GOT3 (cell line): ENCODE data around the gene RAB4A.
"Not testable (repeated sequence)": the region's sequence is repeated elsewhere in the genome, so short reads cannot be mapped to it uniquely, and the experiment has no call there.

ENCODE experiments used
- DNase-seq: peaks from one replicate; lab custom pipeline; 2025; ENCODE audit warnings: mixed read lengths; lab: John Stamatoyannopoulos, UW

Gene RAB4A

DNA sequence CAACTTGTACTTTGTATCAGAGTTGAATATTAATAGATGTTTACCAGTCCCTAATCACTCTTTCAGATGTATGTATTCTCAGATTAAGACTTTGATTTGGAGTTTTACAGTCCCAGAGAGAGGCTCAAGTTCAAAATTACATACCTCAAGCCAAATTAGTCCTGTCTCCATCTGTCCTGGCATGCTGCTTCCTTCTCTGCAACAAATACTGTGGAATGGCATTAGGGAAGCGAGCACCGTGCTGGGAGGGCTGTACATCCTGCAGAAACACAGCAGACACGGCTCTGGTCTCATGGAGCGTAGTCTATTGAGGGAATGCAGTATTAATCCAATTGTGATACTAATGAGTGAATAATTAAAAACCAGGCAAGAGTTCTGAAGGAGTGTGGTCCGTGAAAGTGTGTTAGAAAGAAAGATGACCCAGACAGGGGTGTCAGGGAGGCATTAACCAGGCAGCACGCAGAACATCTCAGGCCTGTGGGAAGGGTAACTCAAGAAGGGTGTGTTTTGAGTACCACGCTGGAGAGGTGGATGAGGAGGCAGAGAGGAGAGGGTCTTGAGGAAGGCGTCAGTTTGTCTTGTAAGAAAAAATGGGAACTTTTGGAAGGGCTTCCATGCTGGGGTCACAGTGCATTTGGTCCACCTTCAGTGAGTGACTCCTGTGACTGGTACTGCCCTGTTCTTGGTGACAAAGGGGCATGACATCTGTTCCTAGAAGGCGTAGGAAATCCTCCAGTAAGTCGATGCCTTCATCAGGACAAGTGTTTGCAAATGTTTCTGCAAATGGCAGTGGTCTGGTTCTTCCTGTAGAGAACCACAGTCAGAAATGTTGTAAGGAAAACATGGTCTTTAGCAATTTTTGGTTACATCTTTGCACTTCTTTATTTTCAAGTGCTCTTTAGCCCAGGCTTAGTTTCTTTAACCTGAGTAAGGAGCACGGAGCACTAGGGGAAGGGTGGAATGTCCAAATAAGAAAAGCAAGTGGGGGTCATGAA, 1.6 kb downstream of the RAB4A start:
- DNase-seq = no peak

DNA sequence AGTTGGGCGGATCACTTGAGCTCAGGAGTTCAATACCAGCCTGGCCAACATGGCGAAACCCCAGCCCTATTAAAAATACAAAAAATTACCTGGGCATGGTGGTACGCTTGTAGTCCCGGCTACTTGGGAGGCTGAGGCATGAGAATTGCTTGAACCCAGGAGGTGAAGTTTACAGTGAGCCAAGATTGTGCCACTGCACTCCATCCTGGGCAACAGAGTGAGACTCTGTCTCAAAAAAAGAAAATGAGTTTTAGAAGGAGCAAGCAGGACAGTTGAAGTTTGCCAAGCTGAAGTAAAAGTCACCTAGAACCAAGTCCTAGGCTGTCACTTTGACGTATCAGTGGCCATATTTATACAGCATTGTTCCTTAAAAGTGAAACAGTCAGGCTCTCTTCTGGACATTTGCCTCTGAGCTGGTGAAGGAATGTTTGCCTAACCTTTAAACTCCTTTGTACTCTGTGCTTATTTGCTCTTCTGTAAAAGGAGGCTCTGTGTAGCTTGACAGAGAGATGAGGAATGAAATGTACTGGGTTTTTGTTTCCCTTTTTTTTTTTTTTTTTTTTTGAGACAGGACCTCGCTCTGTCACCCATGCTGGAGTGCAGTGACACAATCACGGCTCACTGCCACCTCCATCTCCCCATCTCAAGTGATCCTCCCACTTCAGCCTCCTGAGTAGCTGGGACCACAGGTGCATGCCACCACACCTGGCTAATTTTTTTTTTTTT, 2.8 kb downstream of the RAB4A start:
- no peak for DNase-seq

DNA sequence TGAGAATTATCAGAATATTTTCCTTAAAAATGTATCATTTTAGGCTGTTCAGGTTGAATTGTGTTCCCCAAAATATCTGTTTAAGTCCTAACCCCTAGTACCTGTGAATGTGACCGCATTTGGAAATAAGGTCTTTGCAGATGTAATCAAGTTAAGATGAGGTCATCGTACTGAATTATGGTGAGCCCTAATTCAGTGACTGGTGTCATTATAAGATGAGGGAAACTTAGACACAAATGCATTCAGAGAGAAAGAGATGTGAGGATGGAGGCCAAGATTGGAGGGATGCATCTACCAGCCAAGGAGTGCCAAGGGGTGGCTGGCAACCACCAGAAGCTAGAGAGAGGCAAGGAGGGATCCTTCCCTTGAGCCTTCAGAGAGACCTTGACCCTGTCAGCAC, 4.1 kb downstream of the RAB4A start:
- DNase-seq = no peak

GRCh38 chr1:229278120-229278741, 7.3 kb downstream of the RAB4A start:
- DNase-seq = no peak

- no peak for DNase-seq
Measured at GRCh38 chr1:229279242-229279641, 8.3 kb downstream of the RAB4A start.

GRCh38 chr1:229280037-229280828, 9.3 kb downstream of the RAB4A start:
- DNase-seq = no peak

- DNase-seq = no peak
Measured at GRCh38 chr1:229280921-229281320, 10.0 kb downstream of the RAB4A start.

GRCh38 chr1:229281339-229281926, 10.5 kb downstream of the RAB4A start:
- no peak for DNase-seq

DNA sequence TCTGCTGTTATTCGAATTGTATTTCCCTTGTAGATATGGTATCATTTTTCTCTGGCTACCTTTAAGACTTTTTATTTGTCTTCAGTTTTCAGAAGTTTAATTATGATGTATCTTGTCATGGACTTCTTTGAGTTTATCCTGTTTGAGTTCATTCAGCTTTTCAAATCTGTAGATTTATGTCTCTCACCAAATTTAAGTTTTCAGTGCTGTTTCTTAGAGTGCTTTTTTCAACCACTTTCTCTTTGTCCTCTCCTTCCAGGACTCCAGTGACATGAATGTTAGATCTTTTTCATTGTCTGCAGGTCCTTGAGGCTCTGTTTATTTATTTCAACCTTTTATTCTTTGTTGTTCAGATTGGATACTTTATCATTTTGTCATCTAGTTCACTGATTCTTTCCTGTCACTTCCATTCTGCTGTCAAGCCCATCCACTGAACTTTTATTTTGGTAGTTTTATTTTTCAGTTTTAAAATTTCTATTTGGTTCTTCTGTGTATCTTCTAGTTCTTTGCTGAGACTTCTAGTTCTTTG, 11.4 kb downstream of the RAB4A start:
- no peak for DNase-seq

DNA sequence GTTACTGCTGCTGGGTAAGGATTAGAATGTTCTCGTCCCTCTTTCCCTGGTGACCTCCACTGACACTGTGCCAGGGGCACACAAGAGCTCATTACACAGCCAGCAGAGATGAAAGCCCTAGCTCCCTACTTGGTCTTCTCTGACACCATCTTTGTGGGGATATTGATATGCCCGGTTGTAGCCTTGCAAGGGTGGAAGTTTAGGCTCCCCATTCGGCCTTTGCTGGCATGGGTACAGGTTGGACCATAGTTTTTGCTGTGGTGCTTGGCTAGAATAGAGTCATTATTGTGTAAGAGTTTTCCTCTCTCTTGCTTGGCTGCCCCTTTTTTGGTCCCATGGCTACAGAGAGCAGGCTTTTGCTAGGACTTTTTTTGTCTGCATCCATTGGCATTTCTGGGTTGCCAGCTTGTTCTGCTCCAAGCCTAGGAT, 12.3 kb downstream of the RAB4A start:
- no peak for DNase-seq

DNA sequence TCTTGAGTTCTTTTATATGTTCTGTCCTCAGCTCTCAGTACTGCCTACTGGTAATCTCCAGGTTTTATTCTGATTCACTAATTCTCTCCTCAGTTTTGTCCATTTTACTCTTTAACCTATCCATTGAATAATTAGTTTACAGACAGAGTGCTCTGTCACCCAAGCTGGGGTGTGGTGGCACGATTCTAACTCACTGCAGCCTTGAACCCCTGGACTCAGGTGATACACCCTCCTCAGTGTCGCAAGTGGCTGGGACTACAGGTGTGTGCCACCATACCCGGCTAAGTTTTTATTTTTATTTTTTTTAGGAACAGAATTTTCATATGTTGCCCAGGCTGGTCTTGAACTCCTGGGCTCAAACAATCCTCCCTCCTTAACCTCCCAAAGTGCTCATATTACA, 14.0 kb downstream of the RAB4A start:
- DNase-seq = no peak

DNA sequence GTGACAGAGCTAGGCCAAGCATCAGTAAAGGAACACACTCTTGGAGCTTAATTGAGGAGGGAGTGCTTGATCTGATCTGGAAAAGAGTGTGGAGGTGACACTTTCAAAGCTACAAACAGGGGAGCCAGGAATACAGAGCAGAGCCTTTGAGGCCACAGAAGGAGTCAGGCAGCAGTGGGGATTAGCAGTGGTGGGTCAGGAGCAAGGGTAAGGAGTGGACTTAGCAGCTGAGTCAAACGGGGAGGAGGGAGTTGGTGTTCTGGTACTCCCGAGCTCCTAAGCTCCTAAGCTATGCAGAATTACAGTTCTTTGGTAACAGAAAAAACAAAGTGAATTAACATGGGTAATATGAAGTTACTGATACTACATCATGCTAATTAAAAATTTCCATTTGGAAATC, 14.5 kb downstream of the RAB4A start:
- DNase-seq = no peak

GRCh38 chr1:229286099-229286766, 15.3 kb downstream of the RAB4A start:
- no peak for DNase-seq

DNA sequence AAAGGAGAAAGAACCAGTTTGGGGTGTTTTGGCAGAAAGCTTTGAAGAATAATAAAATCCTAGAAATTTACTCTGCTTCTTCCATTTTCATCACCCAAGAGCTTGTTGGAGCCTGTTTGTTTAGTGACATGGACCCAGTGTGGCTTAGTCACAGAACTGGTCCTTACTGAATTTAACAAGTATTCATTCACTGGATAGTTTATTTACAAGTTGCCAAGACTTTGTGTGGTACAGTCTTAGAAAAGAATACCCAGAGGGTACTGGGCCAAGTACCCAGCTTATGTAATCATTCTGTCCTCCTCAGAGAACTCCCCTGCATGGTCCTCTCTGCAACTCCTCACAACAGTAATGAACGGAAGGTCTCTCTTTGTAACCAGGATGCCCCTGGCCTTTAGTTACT, 16.4 kb downstream of the RAB4A start:
- no peak for DNase-seq

DNA sequence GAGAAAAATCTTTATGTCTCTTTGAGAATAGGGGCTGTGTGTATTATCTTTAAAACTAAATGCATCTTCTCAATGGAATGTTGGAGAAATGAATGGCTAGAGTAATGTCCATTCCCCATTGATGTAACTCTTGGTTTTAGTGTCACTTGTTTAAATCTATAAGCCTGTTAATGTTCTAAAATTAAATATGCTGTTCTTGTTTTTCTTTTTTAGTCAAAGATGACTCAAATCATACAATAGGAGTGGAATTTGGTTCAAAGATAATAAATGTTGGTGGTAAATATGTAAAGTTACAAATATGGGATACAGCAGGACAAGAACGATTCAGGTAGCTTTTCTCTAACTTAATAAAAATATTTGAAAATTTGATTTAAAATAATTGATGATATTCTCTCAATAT, 17.6 kb downstream of the RAB4A start:
- DNase-seq = no peak

DNA sequence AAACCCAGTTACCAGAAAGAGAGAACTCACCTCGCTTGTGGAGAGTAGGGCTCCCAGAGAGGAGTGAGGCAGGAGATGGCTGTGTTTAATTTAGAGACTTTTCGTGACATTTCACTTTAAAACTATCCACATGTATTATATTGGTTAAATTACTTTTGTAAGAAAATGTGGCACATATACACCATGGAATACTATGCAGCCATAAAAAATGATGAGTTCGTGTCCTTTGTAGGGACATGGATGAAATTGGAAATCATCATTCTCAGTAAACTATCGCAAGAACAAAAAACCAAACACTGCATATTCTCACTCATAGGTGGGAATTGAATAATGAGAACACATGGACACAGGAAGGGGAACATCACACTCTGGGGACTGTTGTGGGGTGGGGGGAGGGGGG, 20.8 kb downstream of the RAB4A start:
- not testable (repeated sequence) for DNase-seq

DNA sequence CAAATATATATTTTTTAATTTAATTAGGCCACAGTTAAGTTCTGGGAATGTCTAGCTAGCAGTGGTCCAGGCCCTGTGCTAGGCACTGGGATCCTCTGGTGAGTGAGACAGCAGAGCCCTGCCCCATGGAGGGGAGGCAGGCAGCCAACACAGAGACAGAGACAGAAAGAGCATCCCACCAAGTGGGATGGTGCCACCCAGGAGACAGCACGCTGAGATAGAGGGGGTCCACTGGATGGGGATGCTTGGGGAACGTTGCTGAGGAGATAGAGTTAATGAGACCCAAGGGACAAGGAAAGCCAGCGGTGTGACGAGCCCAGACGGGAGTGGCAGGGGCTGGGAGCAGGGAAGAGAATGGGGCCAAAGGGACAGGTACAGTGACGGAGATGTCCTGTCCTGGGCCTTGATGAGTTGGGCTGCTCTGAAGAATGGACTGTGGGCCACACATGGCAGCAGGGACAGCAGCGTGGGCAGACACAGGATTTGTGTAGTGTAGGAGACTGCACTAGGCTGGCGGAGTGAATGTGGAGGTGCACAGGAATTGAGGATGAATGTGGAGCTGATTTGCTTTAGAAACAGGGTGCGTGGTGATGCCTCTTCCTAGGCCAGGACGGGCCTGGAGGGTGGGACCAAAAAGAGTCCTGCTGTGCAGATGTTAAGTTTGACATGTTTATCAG, 22.8 kb downstream of the RAB4A start:
- DNase-seq = no peak

DNA sequence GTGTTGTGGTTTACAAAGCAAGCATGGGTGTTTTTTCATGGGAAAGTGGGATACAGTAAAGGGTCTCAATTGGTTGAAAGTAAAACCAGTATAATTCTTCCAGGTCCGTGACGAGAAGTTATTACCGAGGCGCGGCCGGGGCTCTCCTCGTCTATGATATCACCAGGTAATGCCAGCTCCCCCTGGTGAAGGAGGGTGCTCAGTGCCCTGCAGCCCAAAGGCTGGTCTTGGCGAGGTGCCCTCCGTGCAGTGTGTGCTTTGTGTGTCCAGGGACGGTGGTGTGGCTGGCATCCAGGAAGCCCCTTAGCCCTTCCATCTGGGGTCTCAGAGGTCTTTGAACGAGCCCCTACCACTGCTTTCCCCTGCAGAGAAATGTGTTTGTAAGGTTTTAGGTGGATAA, 24.8 kb downstream of the RAB4A start:
- DNase-seq = no peak

GRCh38 chr1:229296541-229296941, 25.6 kb downstream of the RAB4A start:
- DNase-seq = no peak

GRCh38 chr1:229297746-229298145, 26.8 kb downstream of the RAB4A start:
- no peak for DNase-seq
